Measurements from ENCODE around the gene CTNND2. TPM values are rescaled to one million over a fixed set of nuclear protein-coding genes. Genes with fewer than 3 reads are reported as not detected.

The CTNND2 gene
- total RNA-seq, 3 donors from 2014 or later (not counting 1 experiment from before 2014, with no cell fraction given), result not detected

DNA sequence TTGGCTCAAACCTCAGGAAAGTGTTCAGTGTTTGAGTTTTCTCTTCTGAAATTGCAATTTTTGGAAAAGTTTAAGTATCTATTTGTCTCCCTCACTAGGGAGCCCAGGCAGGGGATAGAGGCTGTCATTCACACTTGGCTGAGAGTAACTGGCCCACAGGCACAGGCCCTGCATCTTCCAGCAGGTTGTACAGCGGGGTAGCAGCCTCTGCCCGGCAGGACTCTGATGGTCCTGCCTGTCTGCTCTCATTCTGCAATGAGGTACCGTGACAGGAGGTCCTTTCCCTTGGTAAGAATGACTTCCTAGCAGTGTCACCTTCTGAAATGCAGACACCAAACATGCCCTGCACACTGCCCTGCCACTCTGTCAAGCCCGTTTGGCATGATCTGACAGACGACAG, 860.4 kb downstream of the CTNND2 start:
- H3K4me1 Mint-ChIP-seq, result no peaks in the 10 kb centered on the region
- Histone ChIP-seq H3K4me1 (ENCODE audit: control insufficient read depth, insufficient read depth, low read length) (no peaks in the 10 kb centered on the region), H3K4me3 (ENCODE audit: low read length) (no peak overlapping the region), H3K36me3 (ENCODE audit: control insufficient read depth, insufficient read depth, low read length) (no peaks in the 10 kb centered on the region), H3K9me3 (ENCODE audit: control insufficient read depth, insufficient read depth, low read length) (no peaks in the 10 kb centered on the region), H3K27ac (ENCODE audit: low read length) (no peak overlapping the region), H3K27me3 (ENCODE audit: control insufficient read depth, insufficient read depth, low read length) (no peaks in the 10 kb centered on the region)
- peaks cover 0 to 31% of the 10 kb centered on the region in 2 donors for H3K27me3 Mint-ChIP-seq (ENCODE audit: low read depth in 2 of 2)
- intact Hi-C loops (cut with micrococcal nuclease), result no loop called here
- H3K4me3 Mint-ChIP-seq, result no peak overlapping the region
- DNase-seq, result no peak
- H3K9me3 Mint-ChIP-seq, result no peaks in the 10 kb centered on the region
- TF ChIP-seq, protein P1, sequence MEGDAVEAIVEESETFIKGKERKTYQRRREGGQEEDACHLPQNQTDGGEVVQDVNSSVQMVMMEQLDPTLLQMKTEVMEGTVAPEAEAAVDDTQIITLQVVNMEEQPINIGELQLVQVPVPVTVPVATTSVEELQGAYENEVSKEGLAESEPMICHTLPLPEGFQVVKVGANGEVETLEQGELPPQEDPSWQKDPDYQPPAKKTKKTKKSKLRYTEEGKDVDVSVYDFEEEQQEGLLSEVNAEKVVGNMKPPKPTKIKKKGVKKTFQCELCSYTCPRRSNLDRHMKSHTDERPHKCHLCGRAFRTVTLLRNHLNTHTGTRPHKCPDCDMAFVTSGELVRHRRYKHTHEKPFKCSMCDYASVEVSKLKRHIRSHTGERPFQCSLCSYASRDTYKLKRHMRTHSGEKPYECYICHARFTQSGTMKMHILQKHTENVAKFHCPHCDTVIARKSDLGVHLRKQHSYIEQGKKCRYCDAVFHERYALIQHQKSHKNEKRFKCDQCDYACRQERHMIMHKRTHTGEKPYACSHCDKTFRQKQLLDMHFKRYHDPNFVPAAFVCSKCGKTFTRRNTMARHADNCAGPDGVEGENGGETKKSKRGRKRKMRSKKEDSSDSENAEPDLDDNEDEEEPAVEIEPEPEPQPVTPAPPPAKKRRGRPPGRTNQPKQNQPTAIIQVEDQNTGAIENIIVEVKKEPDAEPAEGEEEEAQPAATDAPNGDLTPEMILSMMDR (IDR thresholded peaks at IDR 0.05), result no peak
- H3K27ac Mint-ChIP-seq, result no peak overlapping the region
- WGBS (ENCODE audit: insufficient coverage), result 86% methylated on average over 5 of the region's 5 CpGs
- no peak for ATAC-seq
- H3K36me3 Mint-ChIP-seq, result no peaks in the 10 kb centered on the region

DNA sequence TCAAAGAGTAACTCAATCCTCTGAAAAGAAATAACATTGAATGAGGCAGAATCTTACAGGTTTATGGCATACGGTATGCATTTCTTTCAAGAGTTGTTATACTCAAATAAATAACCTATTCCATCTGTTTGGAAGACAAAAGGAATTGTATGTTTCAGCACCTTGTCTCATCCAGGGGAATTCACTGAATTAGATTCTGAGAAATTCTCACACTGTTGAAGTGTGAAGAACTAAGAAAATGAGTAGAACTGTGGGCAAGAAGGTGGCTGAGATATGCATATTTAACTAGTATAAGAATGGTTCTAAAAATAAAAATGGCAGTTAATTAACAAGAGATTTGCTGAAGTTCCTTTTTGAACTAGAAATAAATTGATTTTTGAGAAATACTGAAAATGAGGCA, 863.9 kb downstream of the CTNND2 start:
- intact Hi-C loops (cut with micrococcal nuclease), result no loop called here
- Histone ChIP-seq H3K27ac (ENCODE audit: low read length) (no peak overlapping the region), H3K4me1 (ENCODE audit: control insufficient read depth, insufficient read depth, low read length) (no peaks in the 10 kb centered on the region), H3K36me3 (ENCODE audit: control insufficient read depth, insufficient read depth, low read length) (no peaks in the 10 kb centered on the region), H3K4me3 (ENCODE audit: low read length) (no peak overlapping the region), H3K9me3 (ENCODE audit: control insufficient read depth, insufficient read depth, low read length) (no peaks in the 10 kb centered on the region), H3K27me3 (ENCODE audit: control insufficient read depth, insufficient read depth, low read length) (no peaks in the 10 kb centered on the region)
- TF ChIP-seq, protein P1 (IDR thresholded peaks at IDR 0.05), result no peak
- ATAC-seq (no peak), DNase-seq (no peak)
- no peaks in the 10 kb centered on the region for H3K36me3 Mint-ChIP-seq
- H3K4me1 Mint-ChIP-seq, result no peaks in the 10 kb centered on the region
- H3K9me3 Mint-ChIP-seq, result no peaks in the 10 kb centered on the region
- no peak overlapping the region for H3K27ac Mint-ChIP-seq
- no peak overlapping the region for H3K4me3 Mint-ChIP-seq
- peaks cover 0 to 17% of the 10 kb centered on the region in 2 donors for H3K27me3 Mint-ChIP-seq (ENCODE audit: low read depth in 2 of 2)
- no CpG with 5 or more reads among the region's 1 CpG for WGBS (ENCODE audit: insufficient coverage)

DNA sequence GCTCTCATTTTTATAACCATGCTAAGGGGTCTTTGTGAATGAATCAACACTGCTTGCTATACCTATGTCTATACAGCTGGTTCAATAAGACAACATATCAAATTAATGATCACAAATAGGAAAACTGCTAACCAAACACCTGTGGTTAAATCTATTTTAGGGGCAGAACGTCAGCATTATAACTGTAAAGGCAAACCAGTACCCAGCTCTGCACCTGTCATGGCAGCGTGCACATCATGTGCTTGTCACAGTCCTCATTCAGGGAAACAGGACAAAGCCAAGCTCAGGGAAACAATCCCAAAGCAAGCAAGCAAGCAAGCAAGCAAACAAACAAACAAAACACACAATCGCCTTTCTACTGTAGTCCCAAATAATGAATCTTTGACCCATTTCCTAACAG, 865.5 kb downstream of the CTNND2 start:
- no peaks in the 10 kb centered on the region for H3K27me3 ChIP-seq (ENCODE audit: control insufficient read depth, insufficient read depth, low read length)
- ATAC-seq (no peak), DNase-seq (no peak)
- Mint-ChIP-seq H3K27ac (no peak overlapping the region), H3K36me3 (no peaks in the 10 kb centered on the region), H3K9me3 (no peaks in the 10 kb centered on the region), H3K27me3 (ENCODE audit: low read depth in 2 of 2) (peaks cover 0 to 20% of the 10 kb centered on the region in 2 donors), H3K4me1 (no peaks in the 10 kb centered on the region), H3K4me3 (no peak overlapping the region)
- no peak overlapping the region for H3K27ac ChIP-seq (ENCODE audit: low read length)
- TF ChIP-seq, protein P1 (IDR thresholded peaks at IDR 0.05), result no peak
- no peaks in the 10 kb centered on the region for H3K36me3 ChIP-seq (ENCODE audit: control insufficient read depth, insufficient read depth, low read length)
- 71% methylated on average over 3 of the region's 3 CpGs for WGBS (ENCODE audit: insufficient coverage)
- no peaks in the 10 kb centered on the region for H3K4me1 ChIP-seq (ENCODE audit: control insufficient read depth, insufficient read depth, low read length)
- intact Hi-C loops (cut with micrococcal nuclease), result no loop called here
- H3K9me3 ChIP-seq (ENCODE audit: control insufficient read depth, insufficient read depth, low read length), result no peaks in the 10 kb centered on the region
- H3K4me3 ChIP-seq (ENCODE audit: low read length), result no peak overlapping the region

DNA sequence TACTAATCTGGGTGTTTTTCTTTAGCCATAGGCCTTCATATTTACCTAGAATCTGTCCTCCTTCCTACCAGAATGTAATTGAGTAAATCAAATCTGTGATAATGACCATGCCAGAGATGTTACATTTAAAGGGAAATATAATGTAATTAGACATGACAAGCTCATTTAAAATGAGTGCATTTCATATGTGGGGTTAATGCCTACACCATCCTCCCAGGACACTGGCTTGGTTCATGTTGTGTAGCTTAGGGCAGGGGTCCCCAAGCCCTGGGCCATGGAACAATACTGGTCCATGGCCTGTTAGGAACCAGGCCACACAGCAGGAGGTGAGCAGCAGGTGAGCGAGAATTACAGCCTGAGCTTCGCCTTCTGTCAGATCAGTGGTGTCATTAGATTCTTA, 866.3 kb downstream of the CTNND2 start:
- WGBS (ENCODE audit: insufficient coverage), result 90% methylated on average over 2 of the region's 2 CpGs
- intact Hi-C loops (cut with micrococcal nuclease), result no loop called here
- H3K27ac ChIP-seq (ENCODE audit: low read length), result no peak overlapping the region
- Mint-ChIP-seq H3K9me3 (no peaks in the 10 kb centered on the region), H3K4me3 (no peak overlapping the region), H3K27ac (no peak overlapping the region), H3K4me1 (no peaks in the 10 kb centered on the region), H3K36me3 (no peaks in the 10 kb centered on the region), H3K27me3 (ENCODE audit: low read depth in 2 of 2) (peaks cover 0 to 20% of the 10 kb centered on the region in 2 donors)
- H3K4me3 ChIP-seq (ENCODE audit: low read length), result no peak overlapping the region
- DNase-seq (no peak), ATAC-seq (no peak)
- H3K27me3 ChIP-seq (ENCODE audit: control insufficient read depth, insufficient read depth, low read length), result no peaks in the 10 kb centered on the region
- TF ChIP-seq, protein P1 (IDR thresholded peaks at IDR 0.05), result no peak
- no peaks in the 10 kb centered on the region for H3K4me1 ChIP-seq (ENCODE audit: control insufficient read depth, insufficient read depth, low read length)
- no peaks in the 10 kb centered on the region for H3K36me3 ChIP-seq (ENCODE audit: control insufficient read depth, insufficient read depth, low read length)
- no peaks in the 10 kb centered on the region for H3K9me3 ChIP-seq (ENCODE audit: control insufficient read depth, insufficient read depth, low read length)
